Neural cell (in vitro differentiated cells): ENCODE results near the gene COL4A1.

Experiments used
- CTCF ChIP-seq: fragments of 450-650 bp; IDR thresholded peaks from 2 replicates; pipeline ENCODE4 v1.5.1; 2014; ENCODE audit warnings: antibody characterized with exemption, mild to moderate bottlenecking, moderate library complexity; ENCODE audit not compliant: poor library complexity, severe bottlenecking
- EP300 ChIP-seq: fragments of 450-650 bp; conservative IDR thresholded peaks from 2 replicates; pipeline ENCODE4 v1.6.1; 2014; ENCODE audit warnings: antibody characterized with exemption, mild to moderate bottlenecking, moderate library complexity; ENCODE audit not compliant: poor library complexity, severe bottlenecking
- POLR2AphosphoS5 ChIP-seq: IDR thresholded peaks from 2 replicates; pipeline ENCODE4 v1.6.1; 2012
- REST ChIP-seq: IDR thresholded peaks from 2 replicates; pipeline ENCODE4 v1.6.1; 2012; ENCODE audit warnings: borderline replicate concordance

GRCh38 chr13:110156301-110157049, 150.5 kb downstream of the COL4A1 start:
- no peak for TF ChIP-seq REST
- TF ChIP-seq CTCF: no peak
- TF ChIP-seq POLR2AphosphoS5: no peak
- no peak for TF ChIP-seq EP300
